Fibroblast of the aortic adventitia (primary cell): ENCODE results near the gene SLC25A43. TPM values are rescaled to one million over a fixed set of nuclear protein-coding genes. Genes with fewer than 3 reads are reported as not detected.
"Not testable (repeated sequence)": the region's sequence is repeated elsewhere in the genome, so short reads cannot be mapped to it uniquely, and the experiment has no call there.

Experiments
- DNase-seq: peaks from one replicate; pipeline ENCODE4 v3.0.0-alpha.2; 2010; ENCODE audit warnings: low read depth
- H3K4me3 ChIP-seq: 2 replicates; pipeline ENCODE4 v1.5.1; 2011; ENCODE audit warnings: low read depth, mild to moderate bottlenecking, control low read depth, low read length, moderate library complexity
- CTCF ChIP-seq: IDR thresholded peaks from 2 replicates; pipeline ENCODE4 v1.5.1; 2011; ENCODE audit warnings: mild to moderate bottlenecking, low read length, control low read depth, inconsistent platforms; ENCODE audit not compliant: insufficient read depth
- total RNA-seq: library from RNA; depleted of rRNA; stranded (reverse); fragments of >200 nt; gene quantifications from 2 replicates; pipeline ENCODE4 v1.2.3, GENCODE V29; 2012; ENCODE audit warnings: low replicate concordance

Gene SLC25A43
- total RNA-seq, 1 donor = 22.9 TPM

- no peak for TF ChIP-seq CTCF
- DNase-seq = no peak
- no peak overlapping the region for H3K4me3 ChIP-seq
Measured at GRCh38 chrX:119376312-119376711, 22.8 kb upstream of the SLC25A43 start.

DNA sequence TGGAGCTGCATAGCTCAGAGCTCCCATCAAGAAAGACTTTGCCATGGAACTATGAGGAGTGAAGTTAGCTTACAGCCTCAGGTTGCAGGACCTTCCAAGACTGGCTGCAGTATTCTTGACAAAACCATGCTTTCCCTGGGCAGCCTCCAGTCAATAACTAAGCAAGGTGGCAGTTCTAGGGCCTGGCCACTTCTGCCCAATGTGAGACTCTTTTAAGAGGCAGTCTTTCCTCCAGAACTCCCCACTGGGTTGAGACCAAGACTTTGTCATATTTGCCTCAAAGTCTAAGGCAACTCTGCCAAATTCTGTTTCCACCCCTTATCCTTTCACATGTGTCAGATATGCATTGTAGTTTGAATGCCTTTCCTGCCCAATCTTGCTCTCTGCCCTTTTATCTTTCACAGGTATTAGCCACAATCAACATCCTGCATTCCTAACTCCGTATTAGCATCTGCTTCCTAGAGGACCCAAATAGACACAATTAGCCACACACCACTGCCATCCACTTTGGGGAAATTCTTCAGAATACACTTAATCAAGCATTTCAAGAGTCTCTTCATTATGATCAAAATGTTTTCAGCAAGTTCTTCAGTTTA lies 17.7 kb upstream of the SLC25A43 start:
- no peak for DNase-seq
- no peak overlapping the region for H3K4me3 ChIP-seq
- TF ChIP-seq CTCF = no peak

- no peak for TF ChIP-seq CTCF
- no peak for DNase-seq
- H3K4me3 ChIP-seq = no peak overlapping the region
Measured at GRCh38 chrX:119382606-119383005, 16.5 kb upstream of the SLC25A43 start.

- not testable (repeated sequence) for DNase-seq
Measured at GRCh38 chrX:119386685-119387084, 12.5 kb upstream of the SLC25A43 start.

DNA sequence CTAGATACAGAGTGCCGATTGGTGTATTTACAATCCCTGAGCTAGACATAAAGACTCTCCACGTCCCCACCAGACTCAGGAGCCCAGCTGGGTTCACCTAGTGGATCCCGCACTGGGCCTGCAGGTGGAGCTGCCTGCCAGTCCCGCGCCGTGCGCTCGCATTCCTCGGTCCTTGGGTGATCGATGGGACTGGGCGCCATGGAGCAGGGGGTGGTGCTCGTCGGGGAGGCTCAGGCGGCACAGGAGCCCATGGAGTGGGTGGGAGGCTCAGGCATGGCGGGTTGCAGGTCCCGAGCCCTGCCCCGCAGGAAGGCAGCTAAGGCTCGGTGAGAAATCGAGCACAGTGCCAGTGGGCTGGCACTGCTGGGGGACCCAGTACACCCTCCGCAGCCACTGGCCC lies 11.7 kb upstream of the SLC25A43 start:
- not testable (repeated sequence) for H3K4me3 ChIP-seq, DNase-seq

More at GRCh38 chrX:119386685-119387084, 12.5 kb upstream of the SLC25A43 start:
- H3K4me3 ChIP-seq = not testable (repeated sequence)

DNA sequence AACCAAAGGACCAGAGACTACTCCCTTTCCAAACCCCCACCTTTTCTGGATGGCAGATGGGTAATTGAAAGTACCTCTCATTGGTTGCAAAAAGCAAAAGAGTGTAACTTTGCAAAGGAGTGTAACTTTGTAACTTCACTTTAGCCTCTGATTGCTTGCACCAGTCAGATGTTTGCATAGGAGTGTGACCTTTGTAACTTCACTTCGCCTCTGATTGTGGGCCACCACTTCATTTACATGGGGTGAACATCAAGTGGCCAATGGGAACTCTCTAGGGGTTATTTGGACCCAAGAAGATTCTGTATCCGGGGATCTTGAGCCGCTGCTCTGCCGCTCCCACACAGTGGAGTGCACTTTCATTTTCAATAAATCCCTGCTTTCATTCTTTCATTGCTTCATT lies 9.9 kb upstream of the SLC25A43 start:
- no peak for DNase-seq
- no peak overlapping the region for H3K4me3 ChIP-seq
- no peak for TF ChIP-seq CTCF

GRCh38 chrX:119389871-119390501 lies 9.2 kb upstream of the SLC25A43 start:
- no peak overlapping the region for H3K4me3 ChIP-seq
- TF ChIP-seq CTCF = no peak
- DNase-seq = no peak

GRCh38 chrX:119391279-119391678 lies 7.9 kb upstream of the SLC25A43 start:
- peak; percentile 48 for TF ChIP-seq CTCF
- peak; percentile 51 for DNase-seq
- no peak overlapping the region for H3K4me3 ChIP-seq
